GM12873 (cell line): Measurements from ENCODE around the gene COL5A3.

Source experiments
- CTCF ChIP-seq: IDR thresholded peaks from 2 replicates; pipeline ENCODE4 v1.5.1; 2012; ENCODE audit warnings: low read depth, mild to moderate bottlenecking, moderate library complexity, low read length, control low read depth; ENCODE audit not compliant: insufficient read depth; ENCODE audit errors: missing control alignments

Gene COL5A3

GRCh38 chr19:10010247-10010691, at the start of gene COL5A3:
Gene COL5A3, minus strand, starts transcription at chr19:10010504. Its CDS starts 119 bp downstream, at chr19:10010385.
- TF ChIP-seq CTCF, result no peak

- TF ChIP-seq CTCF, result no peak
These were observed 42.5 kb upstream of the COL5A3 start for GRCh38 chr19:10052602-10053360.

GRCh38 chr19:10049626-10050025, 39.3 kb upstream of the COL5A3 start:
- TF ChIP-seq CTCF, result no peak

- no peak for TF ChIP-seq CTCF
These were observed 35.1 kb upstream of the COL5A3 start for GRCh38 chr19:10045371-10045770.

GRCh38 chr19:10044390-10044789, 34.1 kb upstream of the COL5A3 start:
- no peak for TF ChIP-seq CTCF

- no peak for TF ChIP-seq CTCF
These were observed 33.1 kb upstream of the COL5A3 start for GRCh38 chr19:10043286-10043927.

GRCh38 chr19:10037809-10038208, 27.5 kb upstream of the COL5A3 start:
- TF ChIP-seq CTCF, result no peak
